Testis (tissue), 2 donors: ENCODE measurements around the gene CARF.
"Not testable (repeated sequence)": the region's sequence is repeated elsewhere in the genome, so short reads cannot be mapped to it uniquely, and the experiment has no call there.

Source experiments
- POLR2A ChIP-seq: fragments of 450-650 bp; IDR thresholded peaks from one replicate; pipeline ENCODE4 v1.6.1; 2017; ENCODE audit warnings: antibody characterized with exemption, mild to moderate bottlenecking, moderate library complexity
- TF ChIP-seq, protein P1 (sequence below), 3 experiments: fragments of 450-650 bp in 2 of 3; fragments of 200-600 bp in 1 of 3; sonication (generic) in 1 of 3; IDR thresholded peaks; one replicate each; pipeline ENCODE4 v1.5.1; 2016 to 2019; ENCODE audit warnings: antibody characterized with exemption in 3 of 3, mild to moderate bottlenecking in 2 of 3, moderate library complexity in 1 of 3

DNA sequence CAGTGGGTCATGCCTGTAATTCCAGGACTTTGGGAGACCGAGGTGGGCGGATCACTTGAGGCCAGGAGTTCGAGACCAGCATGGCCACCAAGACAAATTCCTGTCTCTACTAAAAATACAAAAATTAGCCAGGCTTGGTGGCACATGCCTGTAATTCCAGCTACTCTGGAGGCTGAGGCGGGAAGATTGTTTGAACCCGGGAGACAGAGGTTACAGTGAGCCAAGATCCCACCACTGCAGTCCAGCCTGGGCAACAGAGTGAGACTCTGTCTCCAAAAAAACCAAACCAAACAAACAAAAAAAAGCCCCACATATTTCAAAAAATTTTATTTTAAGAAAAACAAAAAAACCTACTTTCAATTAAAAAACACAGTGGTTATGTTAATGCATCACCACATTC lies 1.8 kb upstream of the CARF start:
- TF ChIP-seq POLR2A = not testable (repeated sequence)
- TF ChIP-seq, protein P1, sequence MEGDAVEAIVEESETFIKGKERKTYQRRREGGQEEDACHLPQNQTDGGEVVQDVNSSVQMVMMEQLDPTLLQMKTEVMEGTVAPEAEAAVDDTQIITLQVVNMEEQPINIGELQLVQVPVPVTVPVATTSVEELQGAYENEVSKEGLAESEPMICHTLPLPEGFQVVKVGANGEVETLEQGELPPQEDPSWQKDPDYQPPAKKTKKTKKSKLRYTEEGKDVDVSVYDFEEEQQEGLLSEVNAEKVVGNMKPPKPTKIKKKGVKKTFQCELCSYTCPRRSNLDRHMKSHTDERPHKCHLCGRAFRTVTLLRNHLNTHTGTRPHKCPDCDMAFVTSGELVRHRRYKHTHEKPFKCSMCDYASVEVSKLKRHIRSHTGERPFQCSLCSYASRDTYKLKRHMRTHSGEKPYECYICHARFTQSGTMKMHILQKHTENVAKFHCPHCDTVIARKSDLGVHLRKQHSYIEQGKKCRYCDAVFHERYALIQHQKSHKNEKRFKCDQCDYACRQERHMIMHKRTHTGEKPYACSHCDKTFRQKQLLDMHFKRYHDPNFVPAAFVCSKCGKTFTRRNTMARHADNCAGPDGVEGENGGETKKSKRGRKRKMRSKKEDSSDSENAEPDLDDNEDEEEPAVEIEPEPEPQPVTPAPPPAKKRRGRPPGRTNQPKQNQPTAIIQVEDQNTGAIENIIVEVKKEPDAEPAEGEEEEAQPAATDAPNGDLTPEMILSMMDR (IDR thresholded peaks at IDR 0.05) = not testable (repeated sequence)
